ENCODE measurements around the gene LGALS12.

Gene LGALS12

DNA sequence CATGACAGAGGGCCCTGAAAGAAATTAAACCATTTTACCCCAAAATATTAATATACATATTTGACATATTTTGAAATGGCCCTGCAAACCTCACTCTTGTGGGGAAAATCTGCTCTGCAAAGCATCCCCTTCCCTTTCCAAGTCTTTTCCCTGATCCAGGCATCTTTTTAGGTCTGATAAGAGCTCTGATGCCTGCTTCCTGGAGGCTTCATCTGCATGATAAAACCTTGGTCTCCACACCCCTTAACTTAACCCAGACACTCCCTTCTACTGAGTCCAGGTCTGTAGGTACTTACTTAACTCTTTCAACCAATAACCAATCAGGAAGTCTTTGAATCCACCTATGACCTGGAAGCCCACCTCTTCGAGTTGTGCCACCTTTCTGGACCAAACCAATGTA, 1.8 kb upstream of the LGALS12 start:
- no peak overlapping the region for H3K4me3 ChIP-seq (ENCODE audit: low read length, poor library complexity, severe bottlenecking)
- no peak overlapping the region for H2AFZ ChIP-seq (ENCODE audit: low read length)
- H3K4me1 ChIP-seq (ENCODE audit: insufficient read depth, low read length, poor library complexity, severe bottlenecking), result peaks cover 74% of the 10 kb centered on the region
- no peaks in the 10 kb centered on the region for H3K27me3 ChIP-seq (ENCODE audit: insufficient read depth, low read length, poor library complexity, severe bottlenecking)
- no peak overlapping the region for H3K9ac ChIP-seq (ENCODE audit: low read depth, low read length, poor library complexity, severe bottlenecking)
- TF ChIP-seq, protein P1, sequence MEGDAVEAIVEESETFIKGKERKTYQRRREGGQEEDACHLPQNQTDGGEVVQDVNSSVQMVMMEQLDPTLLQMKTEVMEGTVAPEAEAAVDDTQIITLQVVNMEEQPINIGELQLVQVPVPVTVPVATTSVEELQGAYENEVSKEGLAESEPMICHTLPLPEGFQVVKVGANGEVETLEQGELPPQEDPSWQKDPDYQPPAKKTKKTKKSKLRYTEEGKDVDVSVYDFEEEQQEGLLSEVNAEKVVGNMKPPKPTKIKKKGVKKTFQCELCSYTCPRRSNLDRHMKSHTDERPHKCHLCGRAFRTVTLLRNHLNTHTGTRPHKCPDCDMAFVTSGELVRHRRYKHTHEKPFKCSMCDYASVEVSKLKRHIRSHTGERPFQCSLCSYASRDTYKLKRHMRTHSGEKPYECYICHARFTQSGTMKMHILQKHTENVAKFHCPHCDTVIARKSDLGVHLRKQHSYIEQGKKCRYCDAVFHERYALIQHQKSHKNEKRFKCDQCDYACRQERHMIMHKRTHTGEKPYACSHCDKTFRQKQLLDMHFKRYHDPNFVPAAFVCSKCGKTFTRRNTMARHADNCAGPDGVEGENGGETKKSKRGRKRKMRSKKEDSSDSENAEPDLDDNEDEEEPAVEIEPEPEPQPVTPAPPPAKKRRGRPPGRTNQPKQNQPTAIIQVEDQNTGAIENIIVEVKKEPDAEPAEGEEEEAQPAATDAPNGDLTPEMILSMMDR (conservative IDR thresholded peaks at IDR 0.05; ENCODE audit: low read length), result no peak
- no peak for TF ChIP-seq EZH2phosphoT487 (IDR thresholded peaks at IDR 0.05; ENCODE audit: borderline replicate concordance)
- H3K79me2 ChIP-seq (ENCODE audit: insufficient read depth, low read length), result peaks cover 23% of the 10 kb centered on the region
- H3F3A ChIP-seq (ENCODE audit: low read depth), result peaks cover 5% of the 10 kb centered on the region; the same call in 1 of the 2 replicates
- no peaks in the 10 kb centered on the region for H3K36me3 ChIP-seq (ENCODE audit: insufficient read depth, low read length)
- H3K9me3 ChIP-seq (ENCODE audit: insufficient read depth, low read depth, low read length), result peaks cover 5% of the 10 kb centered on the region; the same call in 1 of the 2 replicates
- H4K20me1 ChIP-seq (ENCODE audit: insufficient read depth, low read length, poor library complexity, severe bottlenecking), result no peaks in the 10 kb centered on the region
- no peak overlapping the region for H3K4me2 ChIP-seq (ENCODE audit: low read depth, low read length, poor library complexity, severe bottlenecking)
- H3K9me2 ChIP-seq (replicated peaks; ENCODE audit: low read depth, low read length), result no peaks in the 10 kb centered on the region

DNA sequence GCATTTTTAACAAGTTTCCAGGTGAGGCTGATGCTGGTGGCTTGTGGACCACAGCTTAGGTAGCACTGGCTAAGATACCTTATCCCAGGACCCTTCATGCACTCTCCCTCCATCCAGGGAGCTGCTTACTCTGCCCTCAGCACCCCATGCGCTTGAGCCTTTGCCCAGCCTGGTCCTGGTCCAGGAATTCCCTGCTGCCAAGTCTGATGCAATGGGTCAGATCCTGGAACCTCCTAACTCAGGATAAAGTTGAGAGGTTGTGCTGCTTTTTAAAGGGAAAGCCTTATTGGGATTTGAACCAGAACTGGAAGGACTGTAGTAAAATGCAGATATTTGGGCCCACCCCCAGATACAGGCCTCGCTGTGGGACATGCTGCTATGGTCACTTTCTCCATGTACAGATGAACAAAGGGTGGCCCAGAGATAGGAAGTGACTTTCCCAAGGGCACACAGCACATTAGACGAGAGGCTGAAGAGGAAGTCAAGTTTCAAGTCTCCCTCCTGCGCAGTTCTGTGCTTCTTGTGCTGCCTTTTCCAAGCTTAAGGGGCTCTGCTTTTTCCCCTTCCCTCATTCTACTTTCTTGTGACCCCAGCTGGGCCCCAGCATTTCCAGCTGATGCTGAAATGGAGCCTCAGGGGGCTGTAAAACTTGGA, 824 bp upstream of the LGALS12 start:
- H3K9me3 ChIP-seq (ENCODE audit: insufficient read depth, low read depth, low read length), result peaks cover 5% of the 10 kb centered on the region; the same call in 1 of the 2 replicates

DNA sequence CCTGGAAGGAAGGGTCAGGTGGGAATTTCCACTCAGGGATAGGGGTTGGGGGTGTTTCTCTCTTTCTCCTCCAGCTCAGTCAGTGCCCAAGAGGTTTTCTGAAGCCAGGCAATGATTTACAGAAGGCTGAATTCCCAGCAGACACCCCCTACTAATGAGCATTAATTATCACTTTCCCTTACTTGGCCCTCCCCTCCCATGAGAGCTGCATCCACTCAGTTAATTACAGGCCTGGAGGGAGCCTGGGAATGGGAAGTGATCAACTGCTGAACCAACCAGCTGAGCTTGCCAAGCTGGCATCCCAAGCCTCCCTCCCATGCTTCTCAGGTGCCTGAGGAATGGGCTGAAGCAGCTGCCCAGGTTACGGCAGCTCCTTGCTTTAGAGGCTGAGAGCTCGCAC, 992 bp downstream of the LGALS12 start:
- peak overlapping the region; percentile 72 for H3K9ac ChIP-seq (ENCODE audit: low read depth, low read length, poor library complexity, severe bottlenecking)
- peaks cover 86% of the 10 kb centered on the region for H3K4me1 ChIP-seq (ENCODE audit: insufficient read depth, low read length, poor library complexity, severe bottlenecking)

More for the DNA sequence above, 824 bp upstream of the LGALS12 start:
- Histone ChIP-seq H4K20me1 (ENCODE audit: insufficient read depth, low read length, poor library complexity, severe bottlenecking) (no peaks in the 10 kb centered on the region), H3K4me2 (ENCODE audit: low read depth, low read length, poor library complexity, severe bottlenecking) (peak overlapping the region; percentile 88), H3K79me2 (ENCODE audit: insufficient read depth, low read length) (peaks cover 29% of the 10 kb centered on the region), H2AFZ (ENCODE audit: low read length) (no peak overlapping the region), H3K27me3 (ENCODE audit: insufficient read depth, low read length, poor library complexity, severe bottlenecking) (no peaks in the 10 kb centered on the region), H3K4me3 (ENCODE audit: low read length, poor library complexity, severe bottlenecking) (peak overlapping the region; percentile 74), H3K36me3 (ENCODE audit: insufficient read depth, low read length) (no peaks in the 10 kb centered on the region), H3K9ac (ENCODE audit: low read depth, low read length, poor library complexity, severe bottlenecking) (peak overlapping the region; percentile 56), H3F3A (ENCODE audit: low read depth) (peaks cover 5% of the 10 kb centered on the region; the same call in 1 of the 2 replicates), H3K9me2 (replicated peaks; ENCODE audit: low read depth, low read length) (no peaks in the 10 kb centered on the region), H3K4me1 (ENCODE audit: insufficient read depth, low read length, poor library complexity, severe bottlenecking) (peaks cover 75% of the 10 kb centered on the region)
- TF ChIP-seq EZH2phosphoT487 (IDR thresholded peaks at IDR 0.05; ENCODE audit: borderline replicate concordance), result no peak
- TF ChIP-seq, protein P1 (conservative IDR thresholded peaks at IDR 0.05; ENCODE audit: low read length), result no peak

More for the DNA sequence above, 992 bp downstream of the LGALS12 start:
- Histone ChIP-seq H2AFZ (ENCODE audit: low read length) (no peak overlapping the region), H3K36me3 (ENCODE audit: insufficient read depth, low read length) (no peaks in the 10 kb centered on the region), H3K27me3 (ENCODE audit: insufficient read depth, low read length, poor library complexity, severe bottlenecking) (no peaks in the 10 kb centered on the region), H3K9me2 (replicated peaks; ENCODE audit: low read depth, low read length) (no peaks in the 10 kb centered on the region), H3K4me3 (ENCODE audit: low read length, poor library complexity, severe bottlenecking) (peak overlapping the region; percentile 74), H4K20me1 (ENCODE audit: insufficient read depth, low read length, poor library complexity, severe bottlenecking) (no peaks in the 10 kb centered on the region), H3K79me2 (ENCODE audit: insufficient read depth, low read length) (peaks cover 29% of the 10 kb centered on the region), H3K9me3 (ENCODE audit: insufficient read depth, low read depth, low read length) (no peaks in the 10 kb centered on the region), H3F3A (ENCODE audit: low read depth) (peaks cover 5% of the 10 kb centered on the region; the same call in 1 of the 2 replicates), H3K4me2 (ENCODE audit: low read depth, low read length, poor library complexity, severe bottlenecking) (peak overlapping the region; percentile 88)
- no peak for TF ChIP-seq EZH2phosphoT487 (IDR thresholded peaks at IDR 0.05; ENCODE audit: borderline replicate concordance)
- TF ChIP-seq, protein P1 (conservative IDR thresholded peaks at IDR 0.05; ENCODE audit: low read length), result no peak

Data from Loucy (cell line).